ENCODE data around the gene PRTFDC1.

PRTFDC1 gene

DNA sequence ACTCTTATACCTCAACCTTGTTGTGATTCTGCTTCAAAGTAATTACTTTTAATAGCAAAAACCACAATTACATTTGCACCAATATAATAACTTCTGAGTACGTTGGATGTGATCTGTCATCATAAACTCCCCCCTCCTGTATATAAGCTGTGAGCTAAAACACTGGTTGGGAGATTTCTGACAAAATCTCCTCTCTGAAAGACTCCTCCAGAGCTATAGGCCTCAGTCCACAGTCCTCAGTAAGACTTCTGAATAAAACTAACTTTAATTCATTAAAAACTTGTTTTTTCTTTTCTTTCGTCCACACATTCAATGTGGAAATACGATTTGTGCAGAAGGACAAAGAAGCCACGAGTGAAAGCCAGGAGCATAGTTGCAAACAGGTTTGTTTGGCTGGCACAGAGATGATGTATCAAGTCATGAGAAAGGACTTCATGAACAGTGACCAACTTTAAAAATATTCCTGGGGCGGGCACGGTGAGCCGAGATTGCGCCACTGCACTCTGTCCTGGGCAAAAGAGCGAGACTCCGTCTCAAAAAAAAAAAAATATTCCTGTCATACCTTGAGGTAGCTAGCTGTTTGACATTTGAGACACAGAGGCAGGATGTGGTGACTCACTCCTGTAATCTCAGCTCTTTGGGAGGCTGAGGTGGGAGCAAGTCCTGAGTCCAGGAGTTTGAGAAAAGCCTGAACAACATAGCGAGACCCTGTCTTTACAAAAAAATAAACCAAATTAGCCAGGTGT lies 137.7 kb downstream of the PRTFDC1 start:
- TF ChIP-seq GATA2 (IDR thresholded peaks at IDR 0.05; ENCODE audit: low read depth, low read length) = no peak
- no peak for TF ChIP-seq GATA3 (IDR thresholded peaks at IDR 0.05; ENCODE audit: low read depth, low read length)

- TF ChIP-seq GATA2 (IDR thresholded peaks at IDR 0.05; ENCODE audit: low read depth, low read length) = no peak
- no peak for TF ChIP-seq GATA3 (IDR thresholded peaks at IDR 0.05; ENCODE audit: low read depth, low read length)
Observed at GRCh38 chr10:24813856-24814255, 138.6 kb downstream of the PRTFDC1 start.

GRCh38 chr10:24806262-24806661 lies 146.1 kb downstream of the PRTFDC1 start:
- no peak for TF ChIP-seq GATA3 (IDR thresholded peaks at IDR 0.05; ENCODE audit: low read depth, low read length)

GRCh38 chr10:24804956-24805355 lies 147.4 kb downstream of the PRTFDC1 start:
- TF ChIP-seq GATA2 (IDR thresholded peaks at IDR 0.05; ENCODE audit: low read depth, low read length) (no peak), GATA3 (IDR thresholded peaks at IDR 0.05; ENCODE audit: low read depth, low read length) (no peak)

DNA sequence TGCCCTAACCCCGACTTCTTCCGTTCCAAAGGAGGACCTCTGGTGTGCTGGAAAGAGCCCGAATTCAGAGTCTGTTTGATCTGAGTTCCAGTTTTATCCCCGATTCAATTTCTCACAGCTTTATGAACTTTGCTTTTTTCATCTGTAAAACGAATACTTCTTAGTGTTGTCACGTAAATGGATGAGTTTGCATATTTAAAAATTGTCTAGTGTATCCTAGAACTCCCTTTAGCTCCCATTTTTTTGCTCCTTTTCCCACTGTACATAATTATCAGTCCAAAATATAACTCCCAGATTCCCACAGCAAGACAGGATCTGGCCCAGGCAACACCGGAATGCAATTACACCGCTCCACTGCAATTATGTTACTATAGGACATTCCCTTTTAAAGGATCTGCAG lies 148.0 kb downstream of the PRTFDC1 start:
- TF ChIP-seq GATA3 (IDR thresholded peaks at IDR 0.05; ENCODE audit: low read depth, low read length) (no peak), GATA2 (IDR thresholded peaks at IDR 0.05; ENCODE audit: low read depth, low read length) (no peak)

DNA sequence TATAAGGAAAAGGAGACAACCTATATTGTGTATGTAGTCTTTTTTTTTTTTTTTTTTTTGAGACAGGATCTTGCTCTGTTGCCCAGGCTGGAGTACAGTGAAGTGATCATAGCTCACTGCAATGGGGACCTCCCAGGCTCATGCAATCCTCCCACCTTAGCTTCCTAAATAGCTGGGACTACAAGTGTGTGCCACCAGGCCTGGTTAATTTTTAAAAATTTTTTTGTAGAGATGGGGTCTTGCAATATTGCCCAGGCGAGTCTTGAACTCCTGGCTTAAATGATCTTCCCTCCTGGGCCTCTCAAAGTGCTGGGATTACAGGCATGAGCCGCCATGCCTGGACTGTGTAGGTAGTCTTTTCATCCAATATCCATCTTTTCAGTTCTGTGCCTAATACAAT lies 150.0 kb downstream of the PRTFDC1 start:
- no peak for TF ChIP-seq GATA2 (IDR thresholded peaks at IDR 0.05; ENCODE audit: low read depth, low read length)
- TF ChIP-seq GATA3 (IDR thresholded peaks at IDR 0.05; ENCODE audit: low read depth, low read length) = no peak

DNA sequence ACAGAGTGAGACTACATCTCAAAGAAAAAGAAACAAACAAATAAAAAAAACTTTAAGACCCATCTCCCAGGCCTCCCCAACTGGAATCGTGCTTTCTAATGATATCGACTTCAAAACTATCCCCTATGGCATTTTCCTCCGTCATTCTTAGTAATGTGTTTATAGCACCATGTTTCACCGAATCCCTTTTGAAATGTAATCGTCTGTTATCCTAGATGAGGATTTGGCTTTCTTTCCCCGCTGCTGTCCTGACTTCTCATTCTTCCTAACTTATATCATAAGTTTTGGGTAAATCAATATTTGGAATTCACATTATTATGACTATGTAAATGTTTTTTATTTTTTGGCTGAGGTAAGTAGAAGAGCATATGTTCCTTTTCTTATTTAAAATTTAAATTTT lies 151.5 kb downstream of the PRTFDC1 start:
- TF ChIP-seq GATA3 (IDR thresholded peaks at IDR 0.05; ENCODE audit: low read depth, low read length) (no peak), GATA2 (IDR thresholded peaks at IDR 0.05; ENCODE audit: low read depth, low read length) (no peak)

Data from SH-SY5Y (cell line).